Retinal pigment epithelial cell (primary cell): ENCODE measurements around the gene HS6ST2.

Experiments
- DNase-seq: peaks from one replicate; pipeline ENCODE4 v3.0.0-alpha.2; 2010; ENCODE audit warnings: low read depth
- H3K4me3 ChIP-seq: 2 replicates; pipeline ENCODE4 v1.5.1; 2011; ENCODE audit warnings: mild to moderate bottlenecking, low read length, control low read depth, moderate library complexity
- TF ChIP-seq, protein P1 (sequence below): conservative IDR thresholded peaks from 2 replicates; pipeline ENCODE4 v1.5.1; 2011; ENCODE audit warnings: low read depth, low read length, control low read depth, inconsistent platforms

The HS6ST2 gene

DNA sequence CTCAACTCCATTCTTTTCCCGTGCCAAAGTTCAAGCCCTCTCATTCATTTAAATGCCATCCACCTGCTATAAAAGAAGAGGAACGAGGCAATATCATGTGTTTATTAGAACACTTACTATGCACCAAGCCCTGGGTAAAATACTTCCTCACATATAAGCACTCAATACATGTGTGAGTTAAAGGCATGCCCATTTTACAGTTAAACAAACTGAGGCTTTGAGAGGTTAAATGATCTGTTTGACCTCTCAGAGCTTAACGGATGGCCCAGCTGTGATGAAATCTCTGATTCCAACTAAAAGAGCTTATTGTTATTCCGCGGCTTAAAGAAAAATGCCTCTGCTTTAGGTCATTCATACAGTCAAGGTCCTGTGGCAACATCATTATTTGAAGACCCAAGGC is 124.3 kb downstream of the HS6ST2 start:
- no peak for DNase-seq
- TF ChIP-seq, protein P1, sequence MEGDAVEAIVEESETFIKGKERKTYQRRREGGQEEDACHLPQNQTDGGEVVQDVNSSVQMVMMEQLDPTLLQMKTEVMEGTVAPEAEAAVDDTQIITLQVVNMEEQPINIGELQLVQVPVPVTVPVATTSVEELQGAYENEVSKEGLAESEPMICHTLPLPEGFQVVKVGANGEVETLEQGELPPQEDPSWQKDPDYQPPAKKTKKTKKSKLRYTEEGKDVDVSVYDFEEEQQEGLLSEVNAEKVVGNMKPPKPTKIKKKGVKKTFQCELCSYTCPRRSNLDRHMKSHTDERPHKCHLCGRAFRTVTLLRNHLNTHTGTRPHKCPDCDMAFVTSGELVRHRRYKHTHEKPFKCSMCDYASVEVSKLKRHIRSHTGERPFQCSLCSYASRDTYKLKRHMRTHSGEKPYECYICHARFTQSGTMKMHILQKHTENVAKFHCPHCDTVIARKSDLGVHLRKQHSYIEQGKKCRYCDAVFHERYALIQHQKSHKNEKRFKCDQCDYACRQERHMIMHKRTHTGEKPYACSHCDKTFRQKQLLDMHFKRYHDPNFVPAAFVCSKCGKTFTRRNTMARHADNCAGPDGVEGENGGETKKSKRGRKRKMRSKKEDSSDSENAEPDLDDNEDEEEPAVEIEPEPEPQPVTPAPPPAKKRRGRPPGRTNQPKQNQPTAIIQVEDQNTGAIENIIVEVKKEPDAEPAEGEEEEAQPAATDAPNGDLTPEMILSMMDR: no peak
- H3K4me3 ChIP-seq: no peak overlapping the region

DNA sequence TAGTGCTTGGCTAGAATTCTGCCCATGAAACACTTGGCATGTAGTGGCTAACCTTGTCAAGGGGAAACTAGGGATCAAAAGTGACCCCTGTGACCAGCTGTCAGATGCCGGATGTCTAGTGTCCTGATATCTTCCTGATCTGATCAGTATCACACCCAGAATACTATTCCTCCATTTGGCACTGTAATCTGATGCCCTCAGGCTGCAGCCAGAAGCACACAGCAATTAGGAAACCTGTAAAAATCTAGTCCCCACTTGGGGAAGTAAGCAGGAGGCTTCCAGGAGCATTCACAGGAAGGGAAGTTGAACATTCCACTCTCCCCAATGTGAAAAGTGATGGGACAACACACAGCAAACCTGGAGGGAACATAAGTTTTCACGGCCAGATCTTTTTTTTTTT is 125.1 kb downstream of the HS6ST2 start:
- TF ChIP-seq, protein P1: no peak
- no peak overlapping the region for H3K4me3 ChIP-seq

DNA sequence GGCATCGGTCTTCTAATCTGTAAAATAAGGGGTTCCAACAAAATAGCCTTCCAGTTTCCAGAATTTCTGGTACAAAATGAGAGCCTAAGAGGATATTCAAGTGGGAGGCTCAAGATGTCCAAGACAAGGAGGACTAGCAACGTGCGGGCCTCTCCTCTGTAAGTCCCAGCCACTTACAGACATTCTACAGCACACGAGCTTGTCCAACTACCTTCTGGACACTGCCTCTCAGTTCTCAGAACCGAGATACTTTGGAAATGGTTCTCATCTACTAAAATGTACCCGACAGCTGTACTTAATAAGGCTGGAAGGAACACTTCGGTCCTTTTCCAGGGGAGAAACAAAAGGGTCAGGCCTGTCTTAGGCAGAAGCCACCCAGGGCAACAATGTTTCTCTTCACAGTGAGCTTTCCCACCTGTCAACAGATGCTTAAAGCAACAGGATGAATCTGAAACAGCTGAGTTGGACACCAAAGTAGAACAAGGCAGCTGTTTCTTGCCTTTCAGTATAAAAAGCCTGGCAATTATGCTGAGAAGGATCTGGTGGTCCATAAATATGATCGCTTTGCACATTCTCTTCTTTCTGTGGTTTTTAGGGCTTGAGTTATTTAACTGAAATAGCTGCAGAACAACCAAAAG is 127.0 kb downstream of the HS6ST2 start:
- no peak overlapping the region for H3K4me3 ChIP-seq
- TF ChIP-seq, protein P1: no peak
- DNase-seq: no peak

More for the DNA sequence above, 125.1 kb downstream of the HS6ST2 start:
- no peak for DNase-seq

DNA sequence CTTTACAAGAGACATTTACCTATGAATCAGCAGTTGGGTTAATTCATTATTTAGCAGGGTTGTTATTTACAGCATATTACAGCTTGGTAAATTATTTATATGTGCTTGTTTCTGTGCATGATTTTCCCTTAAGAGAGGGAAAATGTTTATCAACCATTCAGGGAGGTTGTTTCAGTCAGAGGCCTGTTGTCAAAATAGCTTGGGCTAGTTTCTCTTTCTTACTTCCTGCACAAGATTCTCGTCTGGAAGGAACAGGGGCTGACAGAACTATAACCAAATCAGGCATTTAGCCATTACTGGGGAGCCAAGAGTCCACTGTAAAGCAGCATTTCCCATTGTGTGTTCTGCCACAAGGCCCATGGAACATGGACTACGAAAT is 135.8 kb downstream of the HS6ST2 start:
- H3K4me3 ChIP-seq: no peak overlapping the region
- TF ChIP-seq, protein P1: no peak
- no peak for DNase-seq

DNA sequence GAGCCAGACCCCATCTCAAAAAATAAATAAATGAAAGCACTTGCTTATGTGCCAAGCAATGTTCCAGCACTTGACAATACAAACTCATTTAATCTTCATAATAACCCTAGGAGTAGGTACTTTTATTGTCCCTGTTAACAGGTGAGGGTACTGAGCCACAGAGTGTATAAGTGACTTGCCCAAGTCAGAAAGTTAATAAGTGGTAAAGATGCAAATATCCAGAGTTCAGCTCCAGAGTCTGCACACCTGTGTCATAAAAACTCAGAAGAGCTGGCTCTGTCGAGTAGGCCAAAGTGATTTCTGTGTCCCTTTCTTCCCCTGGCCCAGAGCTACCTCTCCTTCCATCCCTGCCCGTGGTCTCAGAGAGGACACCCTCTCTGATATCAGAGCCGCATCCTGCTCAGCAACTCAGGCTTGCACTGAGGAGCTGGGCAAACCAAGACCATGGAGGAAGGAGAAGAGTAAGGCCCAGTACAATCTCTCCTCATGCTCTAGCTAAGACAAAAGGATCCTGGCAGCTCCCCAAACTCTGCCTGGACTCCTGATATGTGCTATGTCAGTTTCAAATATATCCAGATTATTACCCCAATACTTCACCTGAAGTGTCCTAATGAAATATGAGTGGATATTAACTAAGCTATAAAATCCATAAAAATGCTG is 136.3 kb downstream of the HS6ST2 start:
- DNase-seq: no peak
- no peak overlapping the region for H3K4me3 ChIP-seq
- TF ChIP-seq, protein P1: no peak

DNA sequence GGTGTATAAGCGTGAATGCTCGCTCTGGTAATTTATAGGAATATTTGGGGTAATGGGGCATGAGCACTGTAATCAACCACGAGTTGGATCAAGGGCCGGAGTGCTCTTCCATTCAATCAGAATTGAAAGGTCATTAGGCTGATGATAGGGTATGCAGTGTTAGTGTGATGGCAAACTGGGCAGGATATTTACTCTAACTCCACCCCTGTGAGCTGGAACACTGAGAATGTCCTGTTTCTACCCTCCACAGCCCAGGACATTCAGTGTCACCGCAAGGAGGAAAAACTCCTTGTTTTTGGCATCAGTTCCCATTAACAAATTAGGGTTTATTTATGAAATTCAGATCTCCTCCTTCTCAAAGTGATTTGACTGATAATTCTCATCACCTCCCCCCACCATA is 137.8 kb downstream of the HS6ST2 start:
- DNase-seq: no peak
- TF ChIP-seq, protein P1: no peak

DNA sequence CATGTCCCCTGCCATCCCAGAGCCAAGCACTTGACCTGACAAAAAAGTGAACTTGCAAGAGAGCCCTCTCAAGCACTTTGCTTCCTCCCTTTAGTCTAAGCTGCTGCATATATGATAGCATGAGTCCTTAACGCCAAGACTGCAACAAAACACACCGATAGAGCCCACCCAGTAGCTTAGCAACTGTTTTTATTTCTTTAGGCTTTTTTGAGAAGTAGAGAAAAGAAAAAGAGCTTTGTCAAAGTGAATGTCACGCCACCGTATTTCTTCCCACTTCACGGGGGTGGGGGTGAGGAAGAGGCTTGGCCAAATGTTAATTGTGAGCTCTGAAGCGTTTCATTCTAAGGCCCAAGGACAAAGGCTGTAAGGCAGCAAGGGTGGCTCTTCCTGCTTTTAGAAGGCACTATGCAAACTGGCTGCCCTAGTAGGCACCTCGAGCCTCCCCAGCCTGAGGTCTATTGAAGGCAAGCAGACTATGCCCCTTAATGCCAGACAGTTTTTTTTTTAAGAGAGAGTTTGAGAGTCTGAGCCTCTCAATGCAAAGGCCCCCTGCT is 138.6 kb downstream of the HS6ST2 start:
- H3K4me3 ChIP-seq: no peak overlapping the region
- TF ChIP-seq, protein P1: no peak
- no peak for DNase-seq

More for the DNA sequence above, 137.8 kb downstream of the HS6ST2 start:
- no peak overlapping the region for H3K4me3 ChIP-seq
